ENCODE measurements around the gene IGFL1.

The IGFL1 gene

DNA sequence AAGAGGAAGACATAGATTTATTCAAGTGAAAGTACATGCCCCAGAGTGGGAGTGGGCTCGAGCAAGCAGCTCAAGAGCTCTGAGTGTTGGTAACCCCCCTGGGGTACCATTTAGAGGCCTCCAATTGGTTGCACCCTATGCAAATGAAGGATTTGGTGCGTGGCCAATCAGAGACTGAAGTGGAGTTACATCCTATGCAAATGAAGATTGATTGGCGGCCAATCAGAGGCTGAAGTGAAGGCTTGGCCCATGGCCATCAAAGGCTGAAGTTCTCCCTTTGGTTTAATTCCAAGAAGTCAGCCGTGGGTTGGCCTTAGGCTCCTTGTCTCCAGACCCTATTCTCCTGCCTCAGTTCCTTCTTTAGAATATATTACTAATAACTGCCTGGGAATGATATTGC lies 12.9 kb upstream of the IGFL1 start:
- no peak overlapping the region for H2BK15ac ChIP-seq (ENCODE audit: low read length)
- no CpG with 5 or more reads among the region's 4 CpGs for WGBS, 2 donors (ENCODE audit: extremely low coverage in 2 of 2, insufficient read length in 2 of 2, insufficient replicate concordance in 1 of 2)
- no peak overlapping the region for H2BK5ac ChIP-seq (ENCODE audit: low read length)
- no peaks in the 10 kb centered on the region for H3K9me3 ChIP-seq (replicated peaks in 1 of 2; ENCODE audit: control insufficient read depth in 2 of 2, insufficient read depth in 1 of 2, low read depth in 1 of 2, low read length in 2 of 2)
- H3K18ac ChIP-seq (ENCODE audit: low read length): no peak overlapping the region
- H3K4me2 ChIP-seq (ENCODE audit: insufficient read depth, low read length, poor library complexity, severe bottlenecking): no peak overlapping the region
- peaks cover 0 to 11% (median 0%) of the 10 kb centered on the region in 3 experiments for H3K27me3 ChIP-seq (ENCODE audit: control insufficient read depth in 3 of 3, insufficient read depth in 3 of 3, low read depth in 1 of 3, low read length in 3 of 3)
- H4K91ac ChIP-seq (ENCODE audit: low read depth, low read length, poor library complexity): no peak overlapping the region
- H2AFZ ChIP-seq (ENCODE audit: low read length): no peak overlapping the region
- H3K36me3 ChIP-seq (replicated peaks in 1 of 2; ENCODE audit: control insufficient read depth in 2 of 2, insufficient read depth in 2 of 2, low read length in 2 of 2): no peaks in the 10 kb centered on the region
- H2BK12ac ChIP-seq (ENCODE audit: low read length): no peak overlapping the region
- no peak for DNase-seq (ENCODE audit: low spot score)
- H2AK5ac ChIP-seq (ENCODE audit: low read depth, low read length): no peak overlapping the region
- H3K4ac ChIP-seq (ENCODE audit: low read length): no peak overlapping the region
- no peak overlapping the region for H3K27ac ChIP-seq (replicated peaks; ENCODE audit: low read length)
- H3K23ac ChIP-seq (ENCODE audit: low read depth, low read length, poor library complexity): no peak overlapping the region
- no peak overlapping the region for H2BK120ac ChIP-seq (ENCODE audit: low read depth, low read length)
- no peak overlapping the region for H4K8ac ChIP-seq (ENCODE audit: low read depth, low read length)
- no peak overlapping the region for H3K14ac ChIP-seq (ENCODE audit: low read length)
- H3K4me1 ChIP-seq (ENCODE audit: control insufficient read depth in 2 of 2, insufficient read depth in 1 of 2, low read depth in 1 of 2, low read length in 2 of 2): no peaks in the 10 kb centered on the region
- H3K9ac ChIP-seq (ENCODE audit: low read depth, low read length, poor library complexity): no peak overlapping the region
- peaks cover 1% of the 10 kb centered on the region for H3K79me1 ChIP-seq (ENCODE audit: low read depth, low read length)
- H3K4me3 ChIP-seq (ENCODE audit: low read length in 2 of 2): no peak overlapping the region

DNA sequence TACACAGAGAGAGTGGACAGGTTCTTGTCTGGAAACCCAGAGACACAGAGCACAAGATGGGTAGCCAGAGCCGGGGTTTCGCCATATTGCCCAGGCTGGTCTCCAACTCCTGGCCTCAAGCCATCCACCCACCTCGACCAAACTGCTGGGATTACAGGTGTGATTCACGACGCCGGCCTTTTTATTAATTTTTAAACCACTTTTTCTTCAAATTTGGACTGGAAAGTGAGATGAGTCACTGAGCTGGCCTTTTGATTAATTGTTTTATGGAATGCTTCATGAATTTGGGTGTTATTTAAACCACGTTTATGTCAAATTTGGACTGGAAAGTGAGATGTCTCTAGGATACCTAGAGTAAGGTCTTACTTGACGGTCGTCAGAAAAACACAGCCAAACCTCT lies 12.1 kb upstream of the IGFL1 start:
- no peak for DNase-seq (ENCODE audit: low spot score)
- Histone ChIP-seq H2BK120ac (ENCODE audit: low read depth, low read length) (no peak overlapping the region), H4K8ac (ENCODE audit: low read depth, low read length) (no peak overlapping the region), H3K18ac (ENCODE audit: low read length) (no peak overlapping the region), H3K9me3 (replicated peaks in 1 of 2; ENCODE audit: control insufficient read depth in 2 of 2, insufficient read depth in 1 of 2, low read depth in 1 of 2, low read length in 2 of 2) (no peaks in the 10 kb centered on the region), H3K14ac (ENCODE audit: low read length) (no peak overlapping the region), H3K79me1 (ENCODE audit: low read depth, low read length) (peaks cover 1% of the 10 kb centered on the region), H3K4ac (ENCODE audit: low read length) (no peak overlapping the region), H3K4me3 (ENCODE audit: low read length in 2 of 2) (no peak overlapping the region), H3K4me2 (ENCODE audit: insufficient read depth, low read length, poor library complexity, severe bottlenecking) (no peak overlapping the region), H3K4me1 (ENCODE audit: control insufficient read depth in 2 of 2, insufficient read depth in 1 of 2, low read depth in 1 of 2, low read length in 2 of 2) (no peaks in the 10 kb centered on the region), H3K27me3 (ENCODE audit: control insufficient read depth in 3 of 3, insufficient read depth in 3 of 3, low read depth in 1 of 3, low read length in 3 of 3) (peaks cover 0 to 13% (median 0%) of the 10 kb centered on the region in 3 experiments), H4K91ac (ENCODE audit: low read depth, low read length, poor library complexity) (no peak overlapping the region), H2AK5ac (ENCODE audit: low read depth, low read length) (no peak overlapping the region), H3K27ac (replicated peaks; ENCODE audit: low read length) (no peak overlapping the region), H2BK5ac (ENCODE audit: low read length) (no peak overlapping the region), H3K36me3 (replicated peaks in 1 of 2; ENCODE audit: control insufficient read depth in 2 of 2, insufficient read depth in 2 of 2, low read length in 2 of 2) (no peaks in the 10 kb centered on the region), H2BK15ac (ENCODE audit: low read length) (no peak overlapping the region), H2AFZ (ENCODE audit: low read length) (no peak overlapping the region), H3K23ac (ENCODE audit: low read depth, low read length, poor library complexity) (no peak overlapping the region), H3K9ac (ENCODE audit: low read depth, low read length, poor library complexity) (no peak overlapping the region), H2BK12ac (ENCODE audit: low read length) (no peak overlapping the region)
- no CpG with 5 or more reads among the region's 9 CpGs for WGBS, 2 donors (ENCODE audit: extremely low coverage in 2 of 2, insufficient read length in 2 of 2, insufficient replicate concordance in 1 of 2)

DNA sequence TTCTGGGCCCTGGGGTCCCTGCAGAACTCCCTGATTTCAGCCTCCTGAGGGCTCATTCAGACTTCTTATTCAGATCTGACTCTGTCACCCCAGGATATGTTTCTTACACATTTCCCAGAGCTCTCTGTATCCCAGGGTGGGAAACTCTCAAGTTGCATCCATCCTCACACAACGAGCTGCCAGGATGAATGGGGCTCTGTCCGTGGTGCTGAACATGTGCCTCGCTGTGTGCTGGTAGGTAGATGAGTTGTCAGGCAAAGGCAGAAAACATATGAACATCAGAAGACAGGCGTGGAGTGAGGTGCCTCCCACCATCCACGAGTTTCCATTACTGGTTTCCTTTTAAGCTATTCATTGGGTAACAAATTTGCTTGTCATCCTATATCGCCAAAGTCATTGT lies 11.4 kb upstream of the IGFL1 start:
- Histone ChIP-seq H3K18ac (ENCODE audit: low read length) (no peak overlapping the region), H3K27ac (replicated peaks; ENCODE audit: low read length) (no peak overlapping the region), H2AFZ (ENCODE audit: low read length) (no peak overlapping the region), H3K4me3 (ENCODE audit: low read length in 2 of 2) (no peak overlapping the region), H2BK5ac (ENCODE audit: low read length) (no peak overlapping the region), H3K9ac (ENCODE audit: low read depth, low read length, poor library complexity) (no peak overlapping the region), H3K9me3 (replicated peaks in 1 of 2; ENCODE audit: control insufficient read depth in 2 of 2, insufficient read depth in 1 of 2, low read depth in 1 of 2, low read length in 2 of 2) (no peaks in the 10 kb centered on the region), H3K27me3 (ENCODE audit: control insufficient read depth in 3 of 3, insufficient read depth in 3 of 3, low read depth in 1 of 3, low read length in 3 of 3) (peaks cover 0 to 7% (median 0%) of the 10 kb centered on the region in 3 experiments), H4K91ac (ENCODE audit: low read depth, low read length, poor library complexity) (no peak overlapping the region), H3K79me1 (ENCODE audit: low read depth, low read length) (peaks cover 1% of the 10 kb centered on the region), H3K14ac (ENCODE audit: low read length) (no peak overlapping the region), H3K23ac (ENCODE audit: low read depth, low read length, poor library complexity) (no peak overlapping the region), H3K36me3 (replicated peaks in 1 of 2; ENCODE audit: control insufficient read depth in 2 of 2, insufficient read depth in 2 of 2, low read length in 2 of 2) (no peaks in the 10 kb centered on the region), H3K4me2 (ENCODE audit: insufficient read depth, low read length, poor library complexity, severe bottlenecking) (no peak overlapping the region), H2BK12ac (ENCODE audit: low read length) (no peak overlapping the region), H4K8ac (ENCODE audit: low read depth, low read length) (no peak overlapping the region), H3K4me1 (ENCODE audit: control insufficient read depth in 2 of 2, insufficient read depth in 1 of 2, low read depth in 1 of 2, low read length in 2 of 2) (no peaks in the 10 kb centered on the region), H2BK15ac (ENCODE audit: low read length) (no peak overlapping the region), H2AK5ac (ENCODE audit: low read depth, low read length) (no peak overlapping the region), H3K4ac (ENCODE audit: low read length) (no peak overlapping the region), H2BK120ac (ENCODE audit: low read depth, low read length) (no peak overlapping the region)
- no CpG with 5 or more reads among the region's 6 CpGs for WGBS, 2 donors (ENCODE audit: extremely low coverage in 2 of 2, insufficient read length in 2 of 2, insufficient replicate concordance in 1 of 2)
- DNase-seq (ENCODE audit: low spot score): peak; percentile 83

DNA sequence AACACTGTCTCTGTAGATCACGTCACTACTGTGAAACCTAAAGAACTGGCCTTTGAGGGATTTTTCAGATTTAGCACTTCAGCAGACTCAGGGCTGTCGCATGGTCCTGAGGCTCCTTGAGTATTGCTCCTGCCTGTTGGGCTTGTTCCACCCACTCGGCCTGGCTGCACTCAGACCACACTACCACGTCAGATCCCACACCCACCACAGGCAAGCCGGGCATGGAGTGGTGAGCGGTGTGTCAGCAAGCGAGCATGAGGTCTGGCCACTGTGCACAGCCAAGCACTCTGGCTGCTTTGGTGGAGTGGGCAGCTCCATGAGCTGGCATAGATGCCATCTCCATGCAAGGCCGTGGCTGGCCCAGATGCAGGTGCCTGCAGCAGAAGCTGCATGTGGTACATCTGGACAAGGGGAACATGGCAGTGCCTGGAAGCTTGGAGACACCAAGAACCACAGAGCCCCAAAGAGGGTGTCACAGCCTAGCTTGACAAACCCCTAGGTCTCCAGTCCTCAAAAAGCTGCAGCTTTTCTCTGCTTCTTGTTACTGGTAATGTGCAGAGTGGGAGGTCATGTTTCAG lies 9.4 kb upstream of the IGFL1 start:
- H3K27me3 ChIP-seq (ENCODE audit: control insufficient read depth in 3 of 3, insufficient read depth in 3 of 3, low read depth in 1 of 3, low read length in 3 of 3): peaks cover 0 to 16% (median 0%) of the 10 kb centered on the region in 3 experiments
- WGBS, 2 donors (ENCODE audit: extremely low coverage in 2 of 2, insufficient read length in 2 of 2, insufficient replicate concordance in 1 of 2): no CpG with 5 or more reads among the region's 8 CpGs

More for the DNA sequence above, 9.4 kb upstream of the IGFL1 start:
- H3K4me1 ChIP-seq (ENCODE audit: control insufficient read depth in 2 of 2, insufficient read depth in 1 of 2, low read depth in 1 of 2, low read length in 2 of 2): peaks cover 0 to 3% of the 10 kb centered on the region in 2 donors
- H4K8ac ChIP-seq (ENCODE audit: low read depth, low read length): no peak overlapping the region
- H3K4ac ChIP-seq (ENCODE audit: low read length): no peak overlapping the region
- no peak for DNase-seq (ENCODE audit: low spot score)
- no peak overlapping the region for H4K91ac ChIP-seq (ENCODE audit: low read depth, low read length, poor library complexity)
- peak overlapping the region; percentile 27 for H3K18ac ChIP-seq (ENCODE audit: low read length)
- H2BK5ac ChIP-seq (ENCODE audit: low read length): no peak overlapping the region
- no peak overlapping the region for H2BK120ac ChIP-seq (ENCODE audit: low read depth, low read length)
- H2AFZ ChIP-seq (ENCODE audit: low read length): no peak overlapping the region
- H3K27ac ChIP-seq (replicated peaks; ENCODE audit: low read length): no peak overlapping the region
- no peak overlapping the region for H3K4me3 ChIP-seq (ENCODE audit: low read length in 2 of 2)
- H2BK15ac ChIP-seq (ENCODE audit: low read length): no peak overlapping the region
- no peak overlapping the region for H3K9ac ChIP-seq (ENCODE audit: low read depth, low read length, poor library complexity)
- H3K4me2 ChIP-seq (ENCODE audit: insufficient read depth, low read length, poor library complexity, severe bottlenecking): no peak overlapping the region
- H3K14ac ChIP-seq (ENCODE audit: low read length): peak overlapping the region; percentile 57
- H2BK12ac ChIP-seq (ENCODE audit: low read length): no peak overlapping the region
- H3K9me3 ChIP-seq (replicated peaks in 1 of 2; ENCODE audit: control insufficient read depth in 2 of 2, insufficient read depth in 1 of 2, low read depth in 1 of 2, low read length in 2 of 2): no peaks in the 10 kb centered on the region
- peaks cover 1% of the 10 kb centered on the region for H3K79me1 ChIP-seq (ENCODE audit: low read depth, low read length)
- H3K36me3 ChIP-seq (replicated peaks in 1 of 2; ENCODE audit: control insufficient read depth in 2 of 2, insufficient read depth in 2 of 2, low read length in 2 of 2): no peaks in the 10 kb centered on the region
- peak overlapping the region; percentile 21 for H2AK5ac ChIP-seq (ENCODE audit: low read depth, low read length)
- H3K23ac ChIP-seq (ENCODE audit: low read depth, low read length, poor library complexity): no peak overlapping the region

Measured in neuronal stem cell (in vitro differentiated cells).